ENCODE data around the gene RHEX. TPM values are rescaled to one million over a fixed set of nuclear protein-coding genes. Genes with fewer than 3 reads are reported as not detected.

RHEX gene
- polyA plus RNA-seq, 2 of the 4 experiments (the other 2 are of a cell fraction) = not detected

DNA sequence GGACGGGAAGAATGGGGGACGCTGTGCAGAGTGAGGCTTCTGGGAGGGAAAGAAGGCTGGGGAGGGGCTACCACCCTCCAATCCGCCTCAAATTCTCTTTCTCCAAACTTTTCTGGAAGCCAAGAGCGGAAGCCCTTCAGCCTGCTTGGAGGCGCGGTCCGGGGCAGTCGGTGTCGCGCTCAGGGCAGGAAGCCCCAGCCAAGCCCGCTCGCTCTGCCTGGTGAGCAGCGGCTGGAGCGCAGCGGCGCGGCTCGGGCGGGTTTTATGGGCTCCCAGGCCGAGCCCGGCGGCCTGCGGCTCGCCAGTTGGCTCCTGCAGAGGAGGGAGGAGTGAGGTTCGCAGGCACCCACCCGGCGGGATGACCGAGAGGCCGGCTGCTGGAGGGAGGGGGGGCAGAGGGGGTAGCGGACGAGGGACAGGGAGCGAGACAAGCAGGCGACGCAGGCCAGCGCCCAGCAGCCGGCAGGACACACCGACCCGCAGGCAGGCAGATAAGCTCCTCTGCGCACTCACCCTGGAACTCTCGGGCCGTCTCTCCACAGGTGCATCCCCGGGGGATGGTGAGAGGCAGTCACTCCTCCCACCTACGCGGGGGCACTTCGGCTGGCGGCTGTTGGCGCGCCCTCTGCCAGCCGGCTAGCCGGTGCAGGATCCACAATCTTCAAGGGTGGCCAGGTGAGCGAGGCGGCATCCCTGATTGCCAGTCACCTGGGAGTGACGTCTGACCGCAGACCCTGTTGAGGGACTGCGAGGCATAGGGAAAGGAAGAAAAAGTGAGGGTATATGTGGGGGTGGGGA, 64.4 kb downstream of the RHEX start, which contains the start of gene AVPR1B:
TSS of gene AVPR1B (minus strand) at position 238 of the 798 bp plus-strand sequence. CDS start 498 bp downstream, outside the sequence.
- H3K4me2 ChIP-seq = peak within 1 kb of the TSS; percentile 99
- ATAC-seq = peak; percentile 73 to 90
- FAIRE-seq = no peak
- H3K4me3 ChIP-seq = peak within 1 kb of the TSS; percentile 49
- WGBS (ENCODE audit: missing lambda C conversion rate) = 14% methylated on average over 29 of the region's 55 CpGs
- ChIA-PET POLR2A (no interaction called here), CTCF (interaction anchor here (0.6 to 0.8 kb wide), 2 partner anchors 11 to 14 kb away, joined by 3 read pairs; no protein-coding TSS in a partner anchor)
- TF ChIP-seq, protein P1, sequence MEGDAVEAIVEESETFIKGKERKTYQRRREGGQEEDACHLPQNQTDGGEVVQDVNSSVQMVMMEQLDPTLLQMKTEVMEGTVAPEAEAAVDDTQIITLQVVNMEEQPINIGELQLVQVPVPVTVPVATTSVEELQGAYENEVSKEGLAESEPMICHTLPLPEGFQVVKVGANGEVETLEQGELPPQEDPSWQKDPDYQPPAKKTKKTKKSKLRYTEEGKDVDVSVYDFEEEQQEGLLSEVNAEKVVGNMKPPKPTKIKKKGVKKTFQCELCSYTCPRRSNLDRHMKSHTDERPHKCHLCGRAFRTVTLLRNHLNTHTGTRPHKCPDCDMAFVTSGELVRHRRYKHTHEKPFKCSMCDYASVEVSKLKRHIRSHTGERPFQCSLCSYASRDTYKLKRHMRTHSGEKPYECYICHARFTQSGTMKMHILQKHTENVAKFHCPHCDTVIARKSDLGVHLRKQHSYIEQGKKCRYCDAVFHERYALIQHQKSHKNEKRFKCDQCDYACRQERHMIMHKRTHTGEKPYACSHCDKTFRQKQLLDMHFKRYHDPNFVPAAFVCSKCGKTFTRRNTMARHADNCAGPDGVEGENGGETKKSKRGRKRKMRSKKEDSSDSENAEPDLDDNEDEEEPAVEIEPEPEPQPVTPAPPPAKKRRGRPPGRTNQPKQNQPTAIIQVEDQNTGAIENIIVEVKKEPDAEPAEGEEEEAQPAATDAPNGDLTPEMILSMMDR (IDR thresholded peaks at IDR 0.05) = 0 out of 3 replicates have a peak, but pooled peaks have one; percentile 6
- no peak for TF ChIP-seq ZC3H11A (IDR thresholded peaks at IDR 0.05)
- peaks cover 17% of the 10 kb centered on the region; the same call in 1 of the 3 replicates for H3K9me3 ChIP-seq
- H3K4me1 ChIP-seq = peaks cover 4% of the 10 kb centered on the region; the same call in 2 of the 3 replicates
- peak within 1 kb of the TSS in 1 of 2 experiments; percentile 54; a peak in 3 of 6 replicates for H3K27ac ChIP-seq
- DNase-seq (ENCODE audit: low read depth in 1 of 2, low spot score in 1 of 2) = peak; percentile 10 to 31

DNA sequence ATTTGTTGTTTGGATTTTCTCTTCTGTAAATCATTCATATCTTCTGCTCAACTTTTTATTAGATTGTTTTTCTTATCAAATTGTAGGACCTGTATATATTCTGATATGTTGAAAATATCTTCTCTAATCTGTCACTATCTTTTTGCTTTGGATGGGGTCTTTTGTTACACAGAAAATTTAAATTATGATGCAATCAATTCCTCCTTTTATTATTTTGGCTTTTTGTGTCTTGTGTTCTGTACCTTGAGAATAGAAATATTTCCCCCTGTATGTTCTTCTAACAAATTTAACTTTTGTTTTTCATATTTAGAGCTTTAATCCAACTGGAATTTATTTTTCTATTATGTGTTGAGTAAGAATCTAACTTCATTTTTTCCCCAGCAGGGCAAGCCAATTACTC, 67.4 kb downstream of the RHEX start:
- H3K4me3 ChIP-seq = no peak overlapping the region
- peaks cover 4% of the 10 kb centered on the region; the same call in 2 of the 3 replicates for H3K4me1 ChIP-seq
- H3K9me3 ChIP-seq = peaks cover 21% of the 10 kb centered on the region; the same call in 2 of the 3 replicates
- ATAC-seq (no peak), FAIRE-seq (no peak), DNase-seq (ENCODE audit: low read depth in 1 of 2, low spot score in 1 of 2) (no peak)
- no peak for TF ChIP-seq POLR2A (IDR thresholded peaks at IDR 0.05; ENCODE audit: low read length)
- TF ChIP-seq, protein P1 (IDR thresholded peaks at IDR 0.05) = no peak
- TF ChIP-seq, protein P2, sequence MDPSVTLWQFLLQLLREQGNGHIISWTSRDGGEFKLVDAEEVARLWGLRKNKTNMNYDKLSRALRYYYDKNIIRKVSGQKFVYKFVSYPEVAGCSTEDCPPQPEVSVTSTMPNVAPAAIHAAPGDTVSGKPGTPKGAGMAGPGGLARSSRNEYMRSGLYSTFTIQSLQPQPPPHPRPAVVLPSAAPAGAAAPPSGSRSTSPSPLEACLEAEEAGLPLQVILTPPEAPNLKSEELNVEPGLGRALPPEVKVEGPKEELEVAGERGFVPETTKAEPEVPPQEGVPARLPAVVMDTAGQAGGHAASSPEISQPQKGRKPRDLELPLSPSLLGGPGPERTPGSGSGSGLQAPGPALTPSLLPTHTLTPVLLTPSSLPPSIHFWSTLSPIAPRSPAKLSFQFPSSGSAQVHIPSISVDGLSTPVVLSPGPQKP (IDR thresholded peaks at IDR 0.05; ENCODE audit: low read depth, low read length) = no peak
- no peak for TF ChIP-seq FOSL2 (IDR thresholded peaks at IDR 0.05)
- no peak for TF ChIP-seq FOSL2 (CRISPR knock-in tag; IDR thresholded peaks at IDR 0.05)
- no peak for TF ChIP-seq CHD4 (IDR thresholded peaks at IDR 0.05; ENCODE audit: borderline replicate concordance)
- no peak for TF ChIP-seq MAFK (IDR thresholded peaks at IDR 0.05; ENCODE audit: partially characterized antibody)
- no peak overlapping the region for H3K27ac ChIP-seq
- H3K4me2 ChIP-seq = no peak overlapping the region
- CTCF ChIA-PET = interaction anchor here (1.3 to 3.0 kb wide), 2 partner anchors 12 to 14 kb away, joined by 3 to 12 read pairs; no protein-coding TSS in a partner anchor
- POLR2A ChIA-PET = no interaction called here

DNA sequence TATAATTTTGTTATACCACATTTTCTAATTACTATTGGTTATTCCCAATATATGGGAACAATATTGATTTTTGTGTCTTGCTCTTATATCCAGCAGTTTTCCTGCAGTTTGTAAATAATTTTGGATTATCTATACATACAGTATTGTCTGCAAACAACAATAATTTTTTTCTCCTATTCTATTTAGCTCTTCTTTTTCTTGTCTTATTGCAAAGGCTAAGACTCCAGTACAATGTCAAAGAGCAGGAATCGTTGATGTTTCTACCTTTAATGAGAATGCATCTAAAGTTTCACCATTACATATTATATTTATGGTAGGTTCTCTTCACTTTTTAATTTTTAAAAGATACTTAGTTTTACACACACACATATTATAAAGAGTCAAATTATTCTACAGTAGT, 68.3 kb downstream of the RHEX start:
- ATAC-seq = no peak
- no peak for DNase-seq (ENCODE audit: low read depth in 1 of 2, low spot score in 1 of 2)
- POLR2A ChIA-PET = no interaction called here
- CTCF ChIA-PET = interaction anchor here (1.1 to 3.0 kb wide), 2 partner anchors 13 to 15 kb away, joined by 3 to 12 read pairs; no protein-coding TSS in a partner anchor
- TF ChIP-seq FOXS1 (CRISPR knock-in tag; IDR thresholded peaks at IDR 0.05) = no peak
- TF ChIP-seq EP300 (IDR thresholded peaks at IDR 0.05) = no peak
- no peak overlapping the region for H3K4me2 ChIP-seq
- no peak overlapping the region for H3K27ac ChIP-seq
- 2% methylated on average over 1 of the region's 1 CpG for WGBS (ENCODE audit: missing lambda C conversion rate)
- H3K9me3 ChIP-seq = peaks cover 21% of the 10 kb centered on the region; the same call in 2 of the 3 replicates
- H3K4me1 ChIP-seq = peaks cover 4% of the 10 kb centered on the region; the same call in 2 of the 3 replicates
- H3K4me3 ChIP-seq = no peak overlapping the region
- no peak for FAIRE-seq

DNA sequence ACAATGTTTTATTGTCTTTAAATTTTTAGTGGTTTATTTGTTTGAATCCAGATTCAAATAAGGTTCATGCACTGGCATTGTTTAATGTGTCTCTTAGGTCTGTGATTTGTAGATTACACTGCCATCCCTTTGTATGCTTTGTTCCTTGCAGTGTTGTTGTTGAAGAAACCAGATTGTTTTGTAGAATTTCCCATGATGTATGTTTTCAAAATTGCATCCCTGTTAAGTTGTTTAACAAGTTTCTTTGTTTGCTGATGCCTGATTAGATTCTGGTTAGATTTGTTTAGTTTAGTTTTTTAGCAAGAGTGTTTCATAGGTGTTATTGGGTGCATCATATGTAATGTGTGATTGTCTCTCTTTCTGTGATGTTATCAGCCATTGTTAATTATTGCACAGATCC, 69.7 kb downstream of the RHEX start:
- TF ChIP-seq HOXB5 (CRISPR knock-in tag; IDR thresholded peaks at IDR 0.05) = no peak
- no peak for TF ChIP-seq MYC (IDR thresholded peaks at IDR 0.05; ENCODE audit: borderline replicate concordance, low read length)
- no peak for TF ChIP-seq FOXS1 (CRISPR knock-in tag; IDR thresholded peaks at IDR 0.05)
- no peak for TF ChIP-seq FOSL2 (IDR thresholded peaks at IDR 0.05)
- TF ChIP-seq FOSL2 (CRISPR knock-in tag; IDR thresholded peaks at IDR 0.05) = no peak
- TF ChIP-seq, protein P2 (IDR thresholded peaks at IDR 0.05; ENCODE audit: low read depth, low read length) = no peak
- no peak for TF ChIP-seq FOSB (CRISPR knock-in tag; IDR thresholded peaks at IDR 0.05)
- TF ChIP-seq RAD21 (conservative IDR thresholded peaks at IDR 0.05 in 1 of 2, IDR thresholded peaks at IDR 0.05 in 1 of 2) = no peak
- no peak overlapping the region for H3K4me3 ChIP-seq

More for the DNA sequence above, 69.7 kb downstream of the RHEX start:
- CTCF ChIA-PET = no interaction called here
- Histone ChIP-seq H3K9me3 (peaks cover 21% of the 10 kb centered on the region; the same call in 2 of the 3 replicates), H3K27ac (no peak overlapping the region), H3K4me2 (no peak overlapping the region), H3K4me1 (peaks cover 2% of the 10 kb centered on the region; the same call in 2 of the 3 replicates)
- DNase-seq (ENCODE audit: low read depth in 1 of 2, low spot score in 1 of 2) = no peak
- ATAC-seq = no peak
- POLR2A ChIA-PET = no interaction called here
- FAIRE-seq = no peak

All from A549 (cell line).